ENCODE results near the gene TNFSF15. TPM values are rescaled to one million over a fixed set of nuclear protein-coding genes. Genes with fewer than 3 reads are reported as not detected.

TNFSF15 gene
- total RNA-seq (1 to 10 TPM in 7 of 9 donors, under 1 TPM in 2; 0.43 to 4.3 (median 1.8) TPM), polyA plus RNA-seq (under 1 TPM; 0.37 to 0.88 (median 0.37) TPM)
- long read RNA-seq, donor 1: 0 reads
- long read RNA-seq, donor 2, partial matches to known transcripts: 0 of 1 reads
- long read RNA-seq, donor 2, other reads (novel, unspliced or antisense): 0 of 1 reads
- long read RNA-seq, donor 3: 0 reads
- long read RNA-seq, donor 4: 0 reads
- long read RNA-seq, donor 5: 0 reads
- long read RNA-seq, donor 6: 0 reads
- long read RNA-seq, donor 7: 0 reads
- long read RNA-seq, donor 8: 0 reads
- long read RNA-seq, donor 9: 0 reads
- long read RNA-seq, donor 10, partial matches to known transcripts: 0 of 2 reads
- long read RNA-seq, donor 10, other reads (novel, unspliced or antisense): 0 of 2 reads

DNA sequence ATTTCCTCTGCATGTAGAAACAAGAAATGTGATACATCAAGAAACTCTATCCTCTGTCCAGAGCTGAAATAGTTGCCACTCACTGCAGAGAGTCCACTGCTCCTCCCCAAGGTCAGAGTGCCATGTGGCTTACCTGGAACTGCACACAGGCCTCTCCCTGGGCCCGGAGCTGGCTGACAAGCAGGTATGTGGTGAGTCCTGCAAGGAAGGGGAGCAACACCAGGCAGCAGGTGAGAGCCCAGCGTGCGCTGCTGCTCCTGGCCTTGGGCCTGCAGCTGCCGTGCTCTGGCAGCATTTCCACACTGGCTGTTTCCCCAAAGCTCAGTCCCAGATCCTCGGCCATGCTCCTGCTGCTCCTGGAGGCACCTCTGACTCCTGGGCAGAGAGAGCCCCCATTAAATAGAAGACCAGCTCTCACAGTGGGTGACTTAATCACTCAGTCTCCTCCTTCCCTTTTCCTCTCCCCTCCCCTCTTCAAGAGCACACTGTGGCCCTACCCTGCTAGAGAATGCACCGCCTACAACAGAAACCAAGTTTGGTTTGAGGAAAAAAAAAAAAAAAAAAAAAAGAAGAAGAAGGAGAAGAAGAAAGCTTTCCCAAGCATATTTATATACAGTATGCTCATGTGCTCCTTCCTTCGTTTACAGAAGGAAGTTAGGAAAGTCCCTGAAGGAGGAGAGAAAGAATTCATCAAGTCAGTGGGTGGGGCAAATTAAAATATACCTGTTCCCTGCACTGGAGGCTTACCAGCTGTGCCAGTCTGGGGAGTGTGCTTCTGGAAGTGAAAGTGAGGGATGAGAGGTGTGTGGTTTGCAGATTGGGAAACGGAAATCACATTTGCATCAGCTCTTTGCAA, at the start of gene TNFSF15:
TSS of gene TNFSF15 (minus strand) at position 370 of the 856 bp plus-strand sequence. CDS start at position 343, 27 bp downstream.
- Histone ChIP-seq H3K27me3 (no peaks in the 10 kb centered on the region), H3K4me1 (replicated peaks in 1 of 2) (peaks cover 0 to 20% of the 10 kb centered on the region in 2 donors), H3K27ac (peak within 1 kb of the TSS in 1 of 5 donors; percentile 80), H3K9me3 (replicated peaks in 1 of 3) (no peaks in the 10 kb centered on the region), H3K4me3 (peak within 1 kb of the TSS in 1 of 4 donors; percentile 30), H3K36me3 (replicated peaks in 1 of 2) (no peaks in the 10 kb centered on the region)
- no peak for TF ChIP-seq POLR2A (IDR thresholded peaks at IDR 0.05)
- TF ChIP-seq, protein P1, sequence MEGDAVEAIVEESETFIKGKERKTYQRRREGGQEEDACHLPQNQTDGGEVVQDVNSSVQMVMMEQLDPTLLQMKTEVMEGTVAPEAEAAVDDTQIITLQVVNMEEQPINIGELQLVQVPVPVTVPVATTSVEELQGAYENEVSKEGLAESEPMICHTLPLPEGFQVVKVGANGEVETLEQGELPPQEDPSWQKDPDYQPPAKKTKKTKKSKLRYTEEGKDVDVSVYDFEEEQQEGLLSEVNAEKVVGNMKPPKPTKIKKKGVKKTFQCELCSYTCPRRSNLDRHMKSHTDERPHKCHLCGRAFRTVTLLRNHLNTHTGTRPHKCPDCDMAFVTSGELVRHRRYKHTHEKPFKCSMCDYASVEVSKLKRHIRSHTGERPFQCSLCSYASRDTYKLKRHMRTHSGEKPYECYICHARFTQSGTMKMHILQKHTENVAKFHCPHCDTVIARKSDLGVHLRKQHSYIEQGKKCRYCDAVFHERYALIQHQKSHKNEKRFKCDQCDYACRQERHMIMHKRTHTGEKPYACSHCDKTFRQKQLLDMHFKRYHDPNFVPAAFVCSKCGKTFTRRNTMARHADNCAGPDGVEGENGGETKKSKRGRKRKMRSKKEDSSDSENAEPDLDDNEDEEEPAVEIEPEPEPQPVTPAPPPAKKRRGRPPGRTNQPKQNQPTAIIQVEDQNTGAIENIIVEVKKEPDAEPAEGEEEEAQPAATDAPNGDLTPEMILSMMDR (IDR thresholded peaks at IDR 0.05): no peak
- intact Hi-C loops (cut with DNase I): no loop called here
- peak in 5 of 7 donors; percentile 15 to 31 (median 17) for DNase-seq
- WGBS, 4 donors: 27 to 43% (median 33%) methylated on average over 4 to 8 of the region's 8 CpGs

DNA sequence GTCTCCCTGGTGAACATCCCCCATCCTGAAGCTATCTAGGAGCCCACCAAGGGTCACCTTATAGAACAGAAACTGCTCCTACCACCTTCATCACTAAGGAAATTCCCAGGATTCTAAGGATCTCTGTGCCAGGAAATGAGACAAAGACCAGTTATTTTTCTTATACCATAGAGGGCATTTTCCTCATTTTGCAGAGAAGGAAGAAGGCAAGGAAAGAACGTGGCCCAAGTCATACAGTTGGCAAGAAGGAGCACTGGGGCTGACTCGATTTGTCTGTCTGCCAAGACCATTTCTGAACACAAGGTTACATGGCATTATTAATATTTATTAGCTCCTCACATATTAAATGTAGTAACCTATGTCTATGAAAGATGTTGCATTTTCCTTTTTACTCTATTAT, 49.6 kb upstream of the TNFSF15 start:
- Histone ChIP-seq H3K36me3 (replicated peaks in 1 of 2) (no peaks in the 10 kb centered on the region), H3K4me3 (no peak overlapping the region), H3K9me3 (replicated peaks in 1 of 3) (no peaks in the 10 kb centered on the region), H3K27me3 (no peaks in the 10 kb centered on the region), H3K27ac (no peak overlapping the region), H3K4me1 (replicated peaks in 1 of 2) (peaks cover 0 to 9% of the 10 kb centered on the region in 2 donors)
- DNase-seq: no peak
- 24 to 34% (median 29%) methylated on average over 2 of the region's 2 CpGs for WGBS, 4 donors
- no peak for TF ChIP-seq POLR2A (IDR thresholded peaks at IDR 0.05)
- TF ChIP-seq, protein P1 (IDR thresholded peaks at IDR 0.05): no peak
- intact Hi-C loops (cut with DNase I): no loop called here

DNA sequence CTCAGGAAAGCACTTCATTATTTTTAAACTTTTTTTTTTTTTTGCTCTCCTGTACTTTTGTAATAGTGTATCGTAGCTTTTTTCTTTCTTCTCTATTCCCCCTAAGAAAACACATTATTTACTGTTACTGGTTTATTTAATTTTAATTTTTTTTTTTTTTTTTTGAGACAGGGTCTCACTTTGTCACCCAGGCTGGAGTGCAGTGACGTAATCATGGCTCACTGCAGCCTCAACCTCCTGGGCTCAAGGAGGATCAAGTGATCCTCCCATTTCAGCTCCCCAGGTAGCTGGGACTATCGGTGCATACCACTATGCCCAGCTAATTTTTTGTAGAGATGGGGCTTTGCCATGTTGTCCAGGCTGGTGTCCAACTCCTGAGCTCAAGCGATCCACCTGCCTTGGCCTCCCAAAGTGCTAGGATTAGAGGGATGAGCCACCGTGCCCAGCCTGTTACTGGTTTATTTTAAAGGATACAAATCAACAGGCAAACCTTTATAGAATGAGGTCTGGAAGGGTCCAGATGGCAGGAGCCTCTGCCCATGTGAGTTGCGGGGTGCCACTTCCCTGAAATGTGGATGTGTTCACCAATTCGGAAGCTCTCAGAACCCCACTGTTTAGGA, 49.0 kb upstream of the TNFSF15 start:
- Histone ChIP-seq H3K36me3 (replicated peaks in 1 of 2) (no peaks in the 10 kb centered on the region), H3K4me1 (replicated peaks in 1 of 2) (peaks cover 0 to 9% of the 10 kb centered on the region in 2 donors), H3K9me3 (replicated peaks in 1 of 3) (no peaks in the 10 kb centered on the region), H3K4me3 (no peak overlapping the region), H3K27ac (no peak overlapping the region), H3K27me3 (no peaks in the 10 kb centered on the region)
- TF ChIP-seq, protein P1 (IDR thresholded peaks at IDR 0.05): no peak
- no peak for TF ChIP-seq POLR2A (IDR thresholded peaks at IDR 0.05)
- 85 to 90% (median 89%) methylated on average over 5 to 7 of the region's 7 CpGs for WGBS, 4 donors
- intact Hi-C loops (cut with DNase I): no loop called here
- no peak for DNase-seq

Measured in adrenal gland (tissue), 19 donors.